Measurements from ENCODE around the gene RUVBL2.

DNA sequence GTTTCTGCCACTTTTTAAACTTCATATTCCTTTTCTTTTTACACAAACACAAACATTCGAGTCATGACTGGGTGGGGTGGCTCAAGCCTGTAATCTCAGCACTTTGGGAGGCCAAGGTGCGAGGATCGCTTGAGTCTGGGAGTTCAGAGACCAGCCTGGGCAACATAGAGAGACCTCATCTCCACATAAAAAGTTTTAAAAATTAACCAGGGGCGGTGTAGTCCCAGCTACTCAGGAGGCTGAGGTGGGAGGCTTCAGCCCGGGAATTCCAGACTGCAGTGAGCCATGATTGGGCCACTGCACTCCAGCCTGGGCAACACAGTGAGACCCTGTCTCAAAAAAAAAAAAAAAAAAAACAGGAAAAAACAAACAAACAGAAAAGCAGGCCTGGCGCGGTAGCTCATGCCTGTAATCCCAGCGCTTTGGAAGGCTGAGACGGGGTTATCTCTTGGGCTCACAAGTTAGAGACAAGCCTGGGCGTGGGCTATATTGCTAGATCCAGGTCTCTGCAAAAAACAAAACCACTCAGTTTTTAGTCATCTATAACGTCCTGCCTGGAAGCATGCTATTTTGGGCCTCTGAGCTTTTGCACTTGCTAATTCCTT, 39.6 kb upstream of the RUVBL2 start:
- TF ChIP-seq, protein P1, sequence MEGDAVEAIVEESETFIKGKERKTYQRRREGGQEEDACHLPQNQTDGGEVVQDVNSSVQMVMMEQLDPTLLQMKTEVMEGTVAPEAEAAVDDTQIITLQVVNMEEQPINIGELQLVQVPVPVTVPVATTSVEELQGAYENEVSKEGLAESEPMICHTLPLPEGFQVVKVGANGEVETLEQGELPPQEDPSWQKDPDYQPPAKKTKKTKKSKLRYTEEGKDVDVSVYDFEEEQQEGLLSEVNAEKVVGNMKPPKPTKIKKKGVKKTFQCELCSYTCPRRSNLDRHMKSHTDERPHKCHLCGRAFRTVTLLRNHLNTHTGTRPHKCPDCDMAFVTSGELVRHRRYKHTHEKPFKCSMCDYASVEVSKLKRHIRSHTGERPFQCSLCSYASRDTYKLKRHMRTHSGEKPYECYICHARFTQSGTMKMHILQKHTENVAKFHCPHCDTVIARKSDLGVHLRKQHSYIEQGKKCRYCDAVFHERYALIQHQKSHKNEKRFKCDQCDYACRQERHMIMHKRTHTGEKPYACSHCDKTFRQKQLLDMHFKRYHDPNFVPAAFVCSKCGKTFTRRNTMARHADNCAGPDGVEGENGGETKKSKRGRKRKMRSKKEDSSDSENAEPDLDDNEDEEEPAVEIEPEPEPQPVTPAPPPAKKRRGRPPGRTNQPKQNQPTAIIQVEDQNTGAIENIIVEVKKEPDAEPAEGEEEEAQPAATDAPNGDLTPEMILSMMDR (IDR thresholded peaks at IDR 0.05; ENCODE audit: poor library complexity, severe bottlenecking) = no peak
- no peak for TF ChIP-seq EZH2 (IDR thresholded peaks at IDR 0.05; ENCODE audit: borderline replicate concordance, insufficient read depth, low read length, poor library complexity, severe bottlenecking)
- TF ChIP-seq POLR2AphosphoS5 (IDR thresholded peaks at IDR 0.05) = no peak
- TF ChIP-seq TAF1 (IDR thresholded peaks at IDR 0.05; ENCODE audit: low read depth) = no peak
- TF ChIP-seq RAD21 (conservative IDR thresholded peaks at IDR 0.05) = no peak
- TF ChIP-seq SMC3 (conservative IDR thresholded peaks at IDR 0.05; ENCODE audit: poor library complexity) = no peak
- TF ChIP-seq, protein P2, sequence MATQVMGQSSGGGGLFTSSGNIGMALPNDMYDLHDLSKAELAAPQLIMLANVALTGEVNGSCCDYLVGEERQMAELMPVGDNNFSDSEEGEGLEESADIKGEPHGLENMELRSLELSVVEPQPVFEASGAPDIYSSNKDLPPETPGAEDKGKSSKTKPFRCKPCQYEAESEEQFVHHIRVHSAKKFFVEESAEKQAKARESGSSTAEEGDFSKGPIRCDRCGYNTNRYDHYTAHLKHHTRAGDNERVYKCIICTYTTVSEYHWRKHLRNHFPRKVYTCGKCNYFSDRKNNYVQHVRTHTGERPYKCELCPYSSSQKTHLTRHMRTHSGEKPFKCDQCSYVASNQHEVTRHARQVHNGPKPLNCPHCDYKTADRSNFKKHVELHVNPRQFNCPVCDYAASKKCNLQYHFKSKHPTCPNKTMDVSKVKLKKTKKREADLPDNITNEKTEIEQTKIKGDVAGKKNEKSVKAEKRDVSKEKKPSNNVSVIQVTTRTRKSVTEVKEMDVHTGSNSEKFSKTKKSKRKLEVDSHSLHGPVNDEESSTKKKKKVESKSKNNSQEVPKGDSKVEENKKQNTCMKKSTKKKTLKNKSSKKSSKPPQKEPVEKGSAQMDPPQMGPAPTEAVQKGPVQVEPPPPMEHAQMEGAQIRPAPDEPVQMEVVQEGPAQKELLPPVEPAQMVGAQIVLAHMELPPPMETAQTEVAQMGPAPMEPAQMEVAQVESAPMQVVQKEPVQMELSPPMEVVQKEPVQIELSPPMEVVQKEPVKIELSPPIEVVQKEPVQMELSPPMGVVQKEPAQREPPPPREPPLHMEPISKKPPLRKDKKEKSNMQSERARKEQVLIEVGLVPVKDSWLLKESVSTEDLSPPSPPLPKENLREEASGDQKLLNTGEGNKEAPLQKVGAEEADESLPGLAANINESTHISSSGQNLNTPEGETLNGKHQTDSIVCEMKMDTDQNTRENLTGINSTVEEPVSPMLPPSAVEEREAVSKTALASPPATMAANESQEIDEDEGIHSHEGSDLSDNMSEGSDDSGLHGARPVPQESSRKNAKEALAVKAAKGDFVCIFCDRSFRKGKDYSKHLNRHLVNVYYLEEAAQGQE (IDR thresholded peaks at IDR 0.05; ENCODE audit: borderline replicate concordance) = no peak
- TF ChIP-seq MXI1 (conservative IDR thresholded peaks at IDR 0.05; ENCODE audit: poor library complexity, severe bottlenecking) = no peak

All from neural cell (in vitro differentiated cells).